ENCODE results near the gene KIAA1671.

The KIAA1671 gene

GRCh38 chr22:24953384-24954113 lies 1.0 kb downstream of the KIAA1671 start:
- peak; percentile 15 for DNase-seq

GRCh38 chr22:24954114-24954463 lies 1.6 kb downstream of the KIAA1671 start:
- DNase-seq, result no peak

DNA sequence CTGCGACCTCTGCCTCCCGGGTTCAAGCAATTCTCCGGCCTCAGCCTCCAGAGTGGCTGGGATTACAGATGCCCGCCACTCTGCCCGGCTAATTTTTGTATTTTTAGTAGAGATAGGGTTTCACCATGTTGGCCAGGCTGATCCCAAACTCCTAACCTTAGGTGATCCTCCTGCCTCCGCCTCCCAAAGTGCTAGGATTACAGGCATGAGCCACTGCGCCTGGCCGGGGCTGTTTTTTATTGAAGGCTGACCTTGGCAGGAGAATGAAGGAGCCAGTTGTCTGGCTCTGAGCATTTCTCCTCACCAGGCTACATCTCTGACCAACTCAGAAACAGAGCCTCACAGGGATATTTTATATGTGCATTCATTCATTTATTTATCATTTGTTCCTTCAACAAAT lies 2.3 kb downstream of the KIAA1671 start:
- DNase-seq, result no peak

GRCh38 chr22:24957043-24957442 lies 4.5 kb downstream of the KIAA1671 start:
- no peak for DNase-seq

DNA sequence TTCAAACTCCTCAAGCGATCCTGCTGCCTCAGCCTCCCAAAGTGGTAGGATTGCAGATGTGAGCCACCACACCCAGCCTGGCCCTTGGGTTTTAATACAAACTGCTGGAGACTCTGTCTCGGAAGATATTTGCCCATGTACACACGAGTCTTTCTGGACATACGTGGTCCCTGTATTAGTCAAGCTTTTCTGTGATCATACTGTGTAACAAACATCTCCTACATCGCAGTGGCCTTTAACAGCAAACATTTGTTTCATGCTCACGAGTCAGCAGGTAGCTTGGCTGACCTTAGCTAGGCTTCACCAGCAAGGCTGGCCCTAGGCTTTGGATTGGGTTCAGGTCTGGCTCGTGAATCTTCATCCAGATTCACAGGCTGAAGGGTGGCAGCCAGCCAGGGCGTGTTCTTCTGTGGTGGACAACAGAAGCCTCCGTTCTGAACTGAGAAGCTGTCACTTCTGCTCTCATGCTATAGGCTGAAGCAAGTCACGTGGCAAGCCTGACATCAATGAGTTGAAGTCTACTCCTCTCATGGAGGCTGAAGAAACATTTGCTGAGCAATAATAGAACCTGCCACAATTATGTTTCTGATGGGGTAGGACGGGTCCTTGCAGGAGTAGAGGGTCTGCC lies 8.8 kb downstream of the KIAA1671 start:
- no peak for DNase-seq

- no peak for DNase-seq
Observed at GRCh38 chr22:24962094-24962493, 9.6 kb downstream of the KIAA1671 start.

DNA sequence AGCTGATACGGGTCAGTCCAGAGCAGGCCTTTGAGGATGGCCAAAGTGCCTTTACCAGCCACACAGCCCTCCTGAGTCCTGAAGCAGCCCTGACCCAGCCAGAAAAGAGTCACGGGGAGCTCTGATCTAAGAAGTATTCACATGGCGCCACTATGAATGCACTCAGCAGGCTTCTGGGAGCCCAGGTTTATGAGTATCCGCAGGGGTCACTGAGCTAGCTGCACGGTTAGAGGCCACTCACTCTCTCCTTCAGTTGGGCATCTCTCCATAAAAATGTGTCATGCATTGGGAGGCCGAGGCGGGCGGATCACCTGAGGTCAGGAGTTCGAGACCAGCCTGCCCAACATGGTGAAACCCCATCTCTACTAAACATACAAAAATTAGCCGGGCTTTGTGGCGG lies 10.3 kb downstream of the KIAA1671 start:
- no peak for DNase-seq

- DNase-seq, result no peak
Observed at GRCh38 chr22:24964441-24964840, 11.9 kb downstream of the KIAA1671 start.

DNA sequence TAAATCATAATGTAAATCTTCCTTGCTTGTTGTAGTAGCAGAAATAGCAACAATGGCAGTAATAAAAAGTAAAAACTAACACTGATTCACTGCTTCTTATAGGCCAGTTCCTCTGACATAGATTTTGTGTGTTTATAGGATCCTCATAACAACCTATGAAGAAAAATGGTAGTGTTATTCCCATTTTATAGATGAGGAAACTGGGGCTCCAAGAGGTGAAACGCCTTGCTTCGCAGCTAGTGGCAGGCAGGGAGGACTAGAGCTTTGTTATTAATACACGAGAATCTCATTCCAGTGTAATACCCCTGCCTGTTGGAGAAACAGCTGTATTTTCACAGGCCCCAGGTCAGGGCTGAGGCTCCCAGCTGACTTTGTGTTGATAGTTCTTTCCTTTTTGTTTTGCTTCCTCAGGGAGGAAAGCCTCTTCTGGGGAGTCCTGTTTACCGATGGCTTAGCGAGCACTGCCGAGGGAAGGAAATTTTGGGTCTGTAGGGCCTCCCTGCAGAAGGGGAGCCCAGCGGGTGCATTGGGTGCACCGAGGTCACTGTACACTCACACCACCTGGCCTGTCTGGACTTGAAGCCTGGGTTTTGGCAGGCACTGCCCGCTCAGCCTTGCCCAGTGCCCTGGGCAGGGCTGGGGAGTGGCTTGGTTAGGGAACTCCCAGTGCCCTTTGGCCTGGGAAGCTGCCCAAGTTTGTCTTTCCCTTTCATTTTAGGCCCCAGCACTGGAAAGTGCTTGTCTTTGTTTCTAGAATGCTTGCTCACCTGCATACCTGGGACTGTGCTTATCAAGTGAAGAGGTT lies 13.5 kb downstream of the KIAA1671 start:
- DNase-seq, result no peak

DNA sequence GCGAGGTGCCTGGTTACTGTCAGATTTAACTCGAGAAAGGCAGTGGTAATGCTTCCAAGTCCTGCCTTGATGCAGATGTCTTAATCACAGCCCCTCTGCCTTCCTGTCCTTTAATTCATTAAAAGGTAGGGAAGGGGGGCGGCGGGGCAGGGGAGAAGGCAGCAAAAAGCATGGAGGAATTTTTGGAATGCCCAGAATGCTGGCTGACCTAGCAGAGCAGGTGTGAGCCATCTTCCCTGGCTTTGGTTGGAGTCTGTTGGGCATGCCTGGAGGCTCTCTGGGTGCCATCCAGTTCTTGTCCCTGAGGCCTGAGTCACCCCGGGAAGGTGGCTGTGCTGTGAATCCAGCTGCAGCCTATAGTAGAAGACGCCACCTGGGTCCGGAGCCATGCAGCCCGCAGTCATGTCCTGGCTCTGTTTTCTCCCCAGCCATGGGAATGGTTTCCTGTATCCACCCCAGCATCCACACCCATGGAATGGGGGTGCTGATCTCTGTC lies 15.6 kb downstream of the KIAA1671 start:
- DNase-seq, result no peak

DNA sequence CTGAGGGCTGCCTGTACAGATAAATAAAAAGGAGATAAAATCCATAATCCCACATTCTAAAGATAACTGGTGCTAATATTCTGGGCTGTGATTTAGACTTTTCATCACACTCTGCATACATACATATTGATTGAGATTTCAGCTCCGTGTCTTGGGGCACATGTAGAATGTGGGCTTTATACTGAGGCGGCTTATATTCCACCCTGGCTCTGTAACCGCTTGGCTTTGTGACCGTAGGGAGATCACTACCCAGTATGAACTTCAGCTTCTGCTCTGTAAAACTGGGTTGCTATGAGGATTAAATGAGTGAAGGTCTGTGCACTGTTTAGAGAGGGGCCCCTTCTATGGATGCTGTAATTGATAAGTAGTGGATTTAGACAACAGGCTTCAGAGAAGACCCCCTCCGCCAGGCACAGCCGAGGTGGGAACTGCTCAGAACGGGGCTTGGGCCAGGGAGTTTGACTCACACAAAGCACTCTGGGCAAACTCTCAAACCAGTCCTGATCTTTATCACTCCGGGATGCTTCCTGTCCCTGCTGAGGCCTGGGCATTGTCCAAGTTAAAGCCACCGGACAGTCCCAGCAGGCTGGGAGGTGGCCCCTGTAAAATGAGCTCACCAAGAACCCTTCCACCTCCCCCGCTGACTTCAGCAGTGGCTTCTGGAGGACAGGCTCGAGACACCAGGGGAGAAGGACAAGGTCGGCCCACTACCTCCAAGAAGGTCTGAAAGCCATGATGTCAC lies 17.2 kb downstream of the KIAA1671 start:
- no peak for DNase-seq

- DNase-seq, result no peak
Observed at GRCh38 chr22:24972369-24972768, 19.9 kb downstream of the KIAA1671 start.

- DNase-seq, result no peak
Observed at GRCh38 chr22:24973872-24974271, 21.4 kb downstream of the KIAA1671 start.

DNA sequence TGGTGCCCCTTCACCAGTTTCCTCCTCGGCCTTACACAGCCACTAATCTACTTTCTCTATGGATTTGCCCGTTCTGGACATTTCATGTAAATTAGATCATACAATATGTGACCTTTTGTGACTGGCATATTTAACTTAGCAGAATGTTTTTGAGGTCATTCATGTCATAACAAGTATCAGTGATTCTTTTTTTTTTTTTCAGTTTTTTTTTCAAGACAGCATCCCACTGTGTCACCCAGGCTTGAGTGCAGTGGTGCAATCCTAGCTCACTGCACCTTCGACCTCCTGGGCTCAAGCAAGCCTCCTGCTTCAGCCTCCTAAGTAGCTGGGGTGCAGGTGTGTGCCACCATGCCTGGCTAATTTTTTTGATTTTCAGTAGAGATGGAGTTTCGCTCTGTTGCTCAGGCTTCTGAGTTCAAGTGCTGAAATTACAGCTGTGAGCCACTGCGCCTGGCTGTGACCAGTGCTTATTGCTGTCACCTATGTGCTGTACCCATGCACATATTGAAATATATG lies 22.7 kb downstream of the KIAA1671 start:
- DNase-seq, result no peak

GRCh38 chr22:24975813-24976341 lies 23.4 kb downstream of the KIAA1671 start:
- no peak for DNase-seq

GRCh38 chr22:24976442-24977218 lies 24.1 kb downstream of the KIAA1671 start:
- DNase-seq, result no peak

DNA sequence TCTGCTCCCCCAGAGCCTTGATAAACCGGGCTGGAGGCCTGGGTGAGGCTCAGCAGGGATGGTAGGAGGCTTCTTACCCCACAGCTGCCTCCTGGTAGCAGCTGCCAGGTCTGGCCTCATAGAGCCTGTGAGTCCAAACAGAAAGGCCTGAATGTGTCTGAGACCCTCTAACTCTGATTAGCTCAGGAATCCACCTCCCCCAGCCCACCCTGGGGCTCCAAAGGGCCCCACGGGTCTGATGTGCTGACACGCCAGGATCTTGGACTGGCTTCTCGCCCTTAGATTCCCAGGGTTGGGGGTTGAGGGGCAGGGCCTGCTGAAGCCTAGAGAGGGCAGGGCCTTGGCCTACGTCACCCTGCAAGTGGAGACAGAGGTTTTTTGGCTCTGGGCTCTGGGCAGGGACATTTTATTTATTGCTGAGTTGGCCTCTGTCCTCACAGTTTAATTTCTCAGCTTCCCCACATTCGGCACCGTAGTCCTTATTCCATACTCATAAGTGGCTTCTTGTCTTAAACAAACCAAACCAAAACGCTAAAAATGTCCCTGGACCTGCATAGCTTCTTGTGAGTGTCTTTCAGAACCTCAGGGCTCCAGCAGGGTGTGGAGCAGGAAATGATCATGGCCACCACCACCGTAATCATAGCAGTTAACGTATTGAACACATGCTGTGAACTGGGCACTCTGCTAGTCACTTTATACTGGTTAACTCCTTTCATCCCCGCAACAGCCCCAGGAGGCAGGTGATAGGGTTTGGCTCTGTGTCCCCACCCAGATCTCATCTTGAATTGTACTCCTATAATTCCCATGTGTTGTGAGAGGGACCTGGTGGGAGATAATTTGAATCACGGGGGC lies 25.1 kb downstream of the KIAA1671 start:
- DNase-seq, result no peak

DNA sequence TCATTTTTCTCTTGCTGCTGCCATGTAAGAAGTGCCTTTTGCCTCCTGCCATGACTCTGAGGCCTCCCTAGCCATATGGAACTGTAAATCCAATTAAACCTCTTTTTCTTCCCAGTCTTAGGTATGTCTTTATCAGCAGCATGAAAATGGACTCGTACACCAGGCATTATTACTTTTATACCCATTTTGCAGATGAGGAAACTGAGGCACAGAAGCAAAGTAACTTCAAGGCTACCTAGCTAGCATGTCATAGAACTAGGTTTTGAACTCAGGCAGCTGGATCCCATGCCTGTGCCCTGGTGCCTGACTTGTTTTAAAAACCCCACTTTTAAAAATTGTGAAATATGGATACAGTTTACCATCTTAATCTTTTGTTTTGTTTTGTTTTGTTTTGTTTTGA lies 25.8 kb downstream of the KIAA1671 start:
- DNase-seq, result no peak

- no peak for DNase-seq
Observed at GRCh38 chr22:24981066-24981465, 28.6 kb downstream of the KIAA1671 start.

DNA sequence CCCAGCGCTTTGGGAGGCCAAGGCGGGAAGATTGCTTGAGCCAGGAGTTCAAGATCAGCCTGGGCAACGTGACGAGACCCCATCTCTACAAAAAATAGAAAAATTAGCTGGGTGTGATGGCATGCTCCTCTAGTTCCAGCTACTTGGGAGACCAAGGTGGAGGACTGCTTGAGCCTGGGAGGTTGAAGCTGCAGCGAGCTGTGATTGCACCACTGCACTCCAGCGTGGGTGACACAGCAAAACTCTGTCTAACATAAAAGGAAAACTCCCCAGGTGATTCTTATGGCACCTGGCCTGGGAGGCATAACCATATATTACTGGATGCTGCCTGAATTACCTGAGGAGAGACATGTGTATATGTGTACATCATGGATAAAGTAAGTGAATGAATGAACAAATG lies 29.1 kb downstream of the KIAA1671 start:
- DNase-seq, result no peak
